PC-3 (cell line): ENCODE measurements around the gene ACADSB. TPM values are rescaled to one million over a fixed set of nuclear protein-coding genes. Genes with fewer than 3 reads are reported as not detected.

Experiments used
- ATAC-seq: fragments of 200-7000 bp; cut with Tn5 transposase; 2 replicates; pipeline ENCODE4 v1.9.1; 2020; ENCODE audit warnings: mild to moderate bottlenecking, moderate library complexity
- BruUV-seq: library from RNA; stranded (reverse); fragments of 400-500 nt; replicated peaks from 2 replicates; lab custom pipeline; 2021; lab: Mats Ljungman, UMichigan
- CTCF ChIA-PET: fragments of 300-600 bp; sonication (Branson Sonifier 250); formaldehyde crosslinking; loops from one replicate; lab custom pipeline; 2022; ENCODE audit warnings: antibody characterized with exemption; lab: Charles Lee
- POLR2A ChIA-PET: fragments of 300-600 bp; sonication (Branson Sonifier 250); formaldehyde crosslinking; loops from one replicate; lab custom pipeline; 2022; ENCODE audit warnings: antibody characterized with exemption; ENCODE audit not compliant: unreplicated experiment; lab: Charles Lee
- DNase-seq: peaks from one replicate; pipeline ENCODE4 v3.0.0-alpha.2; 2015
- H2AFZ ChIP-seq: fragments of 300-600 bp; sonication (generic); 2 replicates; pipeline ENCODE4 v1.6.0; 2016; ENCODE audit warnings: antibody characterized with exemption, low read length
- H3F3A ChIP-seq: fragments of 300-600 bp; sonication (generic); one replicate; pipeline ENCODE4 v1.6.0; 2017; ENCODE audit warnings: antibody characterized with exemption, low read length, control low read depth, mild to moderate bottlenecking; ENCODE audit not compliant: unreplicated experiment
- H3K27ac ChIP-seq: fragments of 300-600 bp; sonication (generic); 2 replicates; pipeline ENCODE4 v1.5.1; 2016; ENCODE audit warnings: mild to moderate bottlenecking, low read length
- H3K27me3 ChIP-seq: fragments of 300-600 bp; sonication (generic); 2 replicates; pipeline ENCODE4 v1.6.1; 2016; ENCODE audit warnings: low read length, mixed read lengths
- H3K36me3 ChIP-seq: fragments of 300-600 bp; sonication (generic); 2 replicates; pipeline ENCODE4 v1.6.1; 2016; ENCODE audit warnings: low read depth, mixed run types, low read length, mixed read lengths
- H3K4me1 ChIP-seq: fragments of 300-600 bp; sonication (generic); 2 replicates; pipeline ENCODE4 v1.5.1; 2016; ENCODE audit warnings: low read length; ENCODE audit not compliant: insufficient read depth
- H3K4me2 ChIP-seq: fragments of 300-600 bp; sonication (generic); 2 replicates; pipeline ENCODE4 v1.6.0; 2016; ENCODE audit warnings: low read length
- H3K4me3 ChIP-seq: fragments of 300-600 bp; sonication (generic); 2 replicates; pipeline ENCODE4 v1.5.1; 2016; ENCODE audit warnings: mild to moderate bottlenecking, low read length, mixed read lengths
- H3K79me2 ChIP-seq: fragments of 300-600 bp; sonication (generic); 2 replicates; pipeline ENCODE4 v1.6.1; 2017; ENCODE audit warnings: low read length, mixed read lengths
- H3K9ac ChIP-seq: fragments of 300-600 bp; sonication (generic); 2 replicates; pipeline ENCODE4 v1.6.0; 2016; ENCODE audit warnings: mild to moderate bottlenecking, low read length
- H3K9me2 ChIP-seq: fragments of 300-600 bp; sonication (generic); replicated peaks from 2 replicates; pipeline ENCODE4 v1.6.1; 2016; ENCODE audit warnings: mixed run types, low read length, mixed read lengths
- H3K9me3 ChIP-seq: fragments of 300-600 bp; sonication (generic); 2 replicates; pipeline ENCODE4 v1.6.1; 2016; ENCODE audit warnings: low read length, mixed read lengths
- H4K20me1 ChIP-seq: fragments of 300-600 bp; sonication (generic); 2 replicates; pipeline ENCODE4 v1.6.1; 2016; ENCODE audit warnings: low read length, mixed read lengths
- CTCF ChIP-seq: fragments of 300-600 bp; sonication (generic); conservative IDR thresholded peaks from 2 replicates; pipeline ENCODE4 v1.5.1; 2017; ENCODE audit warnings: antibody characterized with exemption, low read depth, mild to moderate bottlenecking, low read length
- EZH2 ChIP-seq: fragments of 300-600 bp; sonication (generic); IDR thresholded peaks from one replicate; pipeline ENCODE4 v1.6.1; 2017; ENCODE audit warnings: antibody characterized with exemption, mild to moderate bottlenecking, low read length; ENCODE audit not compliant: unreplicated experiment
- EZH2phosphoT487 ChIP-seq: fragments of 300-600 bp; sonication (generic); IDR thresholded peaks from 2 replicates; pipeline ENCODE4 v1.6.1; 2018; ENCODE audit warnings: mild to moderate bottlenecking, antibody characterized with exemption, low read length, borderline replicate concordance
- intact Hi-C: fragments of 100-400 bp; cut with micrococcal nuclease; formaldehyde crosslinking; loops from 2 replicates; pipeline ENCODE4 v1.9.0; 2023
- total RNA-seq: library from RNA; depleted of rRNA; stranded (reverse); fragments of >200 nt; gene quantifications from 2 replicates; pipeline ENCODE4 v1.2.3, GENCODE V29; 2014

The ACADSB gene
- total RNA-seq, 1 experiment from 2014 or later: 3.2 TPM

- no peak for TF ChIP-seq EZH2
- TF ChIP-seq CTCF: no peak
- no peak for TF ChIP-seq EZH2phosphoT487
These were observed 22.5 kb upstream of the ACADSB start for GRCh38 chr10:122986335-122986734.

GRCh38 chr10:122988501-122988900 is 20.3 kb upstream of the ACADSB start:
- H3F3A ChIP-seq: no peaks in the 10 kb centered on the region
- H3K4me3 ChIP-seq: no peak overlapping the region
- no peaks in the 10 kb centered on the region for H3K9me3 ChIP-seq
- H3K9me2 ChIP-seq: no peaks in the 10 kb centered on the region
- ATAC-seq: no peak
- ChIA-PET POLR2A (no interaction called here), CTCF (no interaction called here)
- H3K27ac ChIP-seq: no peak overlapping the region
- no peaks in the 10 kb centered on the region for H4K20me1 ChIP-seq
- H3K36me3 ChIP-seq: no peaks in the 10 kb centered on the region
- no TSS peak for BruUV-seq
- H3K4me1 ChIP-seq: peaks cover 5% of the 10 kb centered on the region; the same call in 1 of the 2 replicates
- intact Hi-C loops: no loop called here
- DNase-seq: no peak
- no peak overlapping the region for H2AFZ ChIP-seq
- H3K9ac ChIP-seq: no peak overlapping the region
- TF ChIP-seq EZH2phosphoT487 (no peak), EZH2 (no peak), CTCF (no peak)
- no peaks in the 10 kb centered on the region for H3K79me2 ChIP-seq
- no peaks in the 10 kb centered on the region for H3K27me3 ChIP-seq
- no peak overlapping the region for H3K4me2 ChIP-seq

More at GRCh38 chr10:122986335-122986734, 22.5 kb upstream of the ACADSB start:
- no peaks in the 10 kb centered on the region for H3F3A ChIP-seq
- no peak overlapping the region for H3K4me3 ChIP-seq
- H3K36me3 ChIP-seq: no peaks in the 10 kb centered on the region
- no peaks in the 10 kb centered on the region for H3K9me3 ChIP-seq
- intact Hi-C loops: no loop called here
- H4K20me1 ChIP-seq: no peaks in the 10 kb centered on the region
- H3K4me1 ChIP-seq: peaks cover 5% of the 10 kb centered on the region; the same call in 1 of the 2 replicates
- no peaks in the 10 kb centered on the region for H3K27me3 ChIP-seq
- H2AFZ ChIP-seq: no peak overlapping the region
- no peak overlapping the region for H3K4me2 ChIP-seq
- CTCF ChIA-PET: no interaction called here
- peak; percentile 13 for DNase-seq
- POLR2A ChIA-PET: no interaction called here
- no peaks in the 10 kb centered on the region for H3K79me2 ChIP-seq
- no peaks in the 10 kb centered on the region for H3K9me2 ChIP-seq
- ATAC-seq: peak; percentile 76
- H3K27ac ChIP-seq: no peak overlapping the region
- BruUV-seq: no TSS peak
- H3K9ac ChIP-seq: no peak overlapping the region

- H4K20me1 ChIP-seq: no peaks in the 10 kb centered on the region
- CTCF ChIA-PET: no interaction called here
- H3K36me3 ChIP-seq: no peaks in the 10 kb centered on the region
- no TSS peak for BruUV-seq
- no peaks in the 10 kb centered on the region for H3K79me2 ChIP-seq
- H3F3A ChIP-seq: no peaks in the 10 kb centered on the region
- no peak for TF ChIP-seq EZH2
- TF ChIP-seq EZH2phosphoT487: no peak
- TF ChIP-seq CTCF: no peak
- H3K27me3 ChIP-seq: no peaks in the 10 kb centered on the region
- ATAC-seq (peak; percentile 81), DNase-seq (no peak)
- POLR2A ChIA-PET: no interaction called here
- H3K4me2 ChIP-seq: no peak overlapping the region
- no peak overlapping the region for H3K27ac ChIP-seq
- intact Hi-C loops: no loop called here
- no peak overlapping the region for H3K9ac ChIP-seq
- no peak overlapping the region for H2AFZ ChIP-seq
- no peak overlapping the region for H3K4me3 ChIP-seq
- H3K9me2 ChIP-seq: no peaks in the 10 kb centered on the region
- peaks cover 5% of the 10 kb centered on the region; the same call in 1 of the 2 replicates for H3K4me1 ChIP-seq
- H3K9me3 ChIP-seq: no peaks in the 10 kb centered on the region
These were observed 18.5 kb upstream of the ACADSB start for GRCh38 chr10:122990278-122990677.
